ENCODE data around the gene SCT. TPM values are rescaled to one million over a fixed set of nuclear protein-coding genes. Genes with fewer than 3 reads are reported as not detected.

Gene SCT, protein sequence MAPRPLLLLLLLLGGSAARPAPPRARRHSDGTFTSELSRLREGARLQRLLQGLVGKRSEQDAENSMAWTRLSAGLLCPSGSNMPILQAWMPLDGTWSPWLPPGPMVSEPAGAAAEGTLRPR
- total RNA-seq (2022) (not detected in 2 replicates), Bru-seq, nascent RNA (not detected), BruChase-seq, experiment 1, labeled RNA remaining after a 2-hour chase (not detected), BruChase-seq, experiment 2, labeled RNA remaining after a 6-hour chase (not detected)
- long read RNA-seq, result 0 reads

DNA sequence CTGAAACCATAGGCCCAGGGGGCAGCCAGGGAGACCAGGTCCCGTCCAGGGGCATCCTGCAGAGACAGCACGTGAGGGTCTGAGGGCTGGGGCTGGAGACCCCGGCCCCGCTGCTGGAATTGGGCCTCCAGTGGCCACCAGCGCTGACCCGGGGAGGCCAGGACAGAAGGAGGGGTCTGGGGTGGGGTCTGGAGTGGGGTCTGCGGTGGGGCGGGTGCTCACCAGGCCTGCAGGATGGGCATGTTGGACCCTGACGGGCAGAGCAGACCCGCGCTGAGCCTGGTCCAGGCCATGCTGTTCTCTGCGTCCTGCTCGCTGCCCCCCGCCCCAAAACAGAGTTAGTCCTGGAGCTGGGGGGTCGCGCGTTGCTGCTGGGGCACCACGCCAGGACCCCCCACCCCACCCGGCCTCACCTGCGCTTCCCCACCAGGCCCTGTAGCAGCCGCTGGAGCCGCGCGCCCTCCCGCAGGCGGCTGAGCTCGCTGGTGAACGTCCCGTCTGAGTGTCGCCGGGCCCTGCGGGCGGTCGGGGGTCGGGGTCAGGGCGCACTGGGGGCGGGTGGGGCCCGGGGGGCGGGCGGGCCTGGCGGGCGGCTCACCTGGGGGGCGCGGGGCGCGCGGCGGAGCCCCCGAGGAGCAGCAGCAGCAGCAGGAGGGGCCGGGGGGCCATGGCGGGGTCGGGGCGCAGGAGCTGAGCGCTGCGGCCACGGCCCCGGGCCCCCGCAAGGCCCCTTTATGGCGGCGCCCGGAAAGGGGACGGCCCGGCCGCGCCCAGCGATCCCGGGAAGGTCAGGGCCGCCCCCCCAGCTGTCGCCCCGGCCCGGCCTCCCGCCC is at the start of gene SCT:
SCT (minus strand) TSS at position 707 of the 833 bp plus-strand sequence; CDS start at position 669, 38 bp downstream.
- H3K4me1 Mint-ChIP-seq (ENCODE audit: low read depth, unreplicated experiment), result peaks cover 20% of the 10 kb centered on the region
- ChIA-PET POLR2A (no interaction called here), CTCF (no interaction called here)
- intact Hi-C loops (cut with micrococcal nuclease; ENCODE audit: unreplicated experiment), result no loop called here
- peak within 1 kb of the TSS; percentile 54 for H3K4me3 ChIP-seq (ENCODE audit: low read depth, low read length)
- H3K4me3 Mint-ChIP-seq (ENCODE audit: unreplicated experiment), result peak within 1 kb of the TSS; percentile 12
- peaks cover 11% of the 10 kb centered on the region for H3K9me3 Mint-ChIP-seq (ENCODE audit: unreplicated experiment)
- H3K27me3 Mint-ChIP-seq (ENCODE audit: insufficient read depth, unreplicated experiment), result no peaks in the 10 kb centered on the region
- H3K27ac Mint-ChIP-seq (ENCODE audit: unreplicated experiment), result peak within 1 kb of the TSS; percentile 36
- H3K4me1 ChIP-seq, result peaks cover 25% of the 10 kb centered on the region
- BruUV-seq (replicated peaks), result no TSS peak
- H3K36me3 Mint-ChIP-seq (ENCODE audit: insufficient read depth, unreplicated experiment), result peaks cover 40% of the 10 kb centered on the region
- H3K9me3 ChIP-seq, result no peaks in the 10 kb centered on the region
- no peak for TF ChIP-seq CTCF (IDR thresholded peaks at IDR 0.05; ENCODE audit: insufficient read depth in 1 of 2, low read depth in 1 of 2, low read length in 1 of 2, severe bottlenecking in 1 of 2, unreplicated experiment in 1 of 2)
- no peaks in the 10 kb centered on the region for H3K27me3 ChIP-seq (replicated peaks; ENCODE audit: control insufficient read depth, insufficient read depth, low read length)
- H3K36me3 ChIP-seq (ENCODE audit: control insufficient read depth, insufficient read depth, low read length), result no peaks in the 10 kb centered on the region
- DNase-seq, result no peak

DNA sequence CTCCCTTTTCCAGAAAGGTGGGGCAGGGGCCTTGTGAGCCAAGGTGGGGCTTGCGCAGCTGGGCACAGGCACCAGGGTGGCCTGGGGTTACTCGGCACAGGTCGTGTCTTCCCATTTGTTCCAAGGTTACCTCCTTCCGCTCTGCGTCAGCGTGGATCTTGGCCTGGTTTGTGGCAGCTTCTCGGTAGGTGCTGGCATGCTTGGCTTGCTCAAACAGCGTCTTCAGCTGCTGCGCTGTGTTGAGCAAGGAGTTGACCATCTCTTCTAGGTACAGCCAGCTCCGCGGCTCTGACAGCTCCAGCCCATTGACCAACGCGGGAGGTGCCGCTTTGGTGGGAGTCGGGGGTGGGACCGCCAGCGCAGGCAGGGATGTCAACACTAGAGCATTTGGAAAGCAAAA is 47.4 kb upstream of the SCT start:
- POLR2A ChIA-PET, result no interaction called here
- Mint-ChIP-seq H3K27ac (ENCODE audit: unreplicated experiment) (no peak overlapping the region), H3K4me3 (ENCODE audit: unreplicated experiment) (no peak overlapping the region), H3K4me1 (ENCODE audit: low read depth, unreplicated experiment) (no peaks in the 10 kb centered on the region), H3K9me3 (ENCODE audit: unreplicated experiment) (no peaks in the 10 kb centered on the region), H3K36me3 (ENCODE audit: insufficient read depth, unreplicated experiment) (peaks cover 74% of the 10 kb centered on the region), H3K27me3 (ENCODE audit: insufficient read depth, unreplicated experiment) (no peaks in the 10 kb centered on the region)
- no TSS peak for BruUV-seq (replicated peaks)
- Histone ChIP-seq H3K4me3 (ENCODE audit: low read depth, low read length) (no peak overlapping the region), H3K9me3 (no peaks in the 10 kb centered on the region), H3K27me3 (replicated peaks; ENCODE audit: control insufficient read depth, insufficient read depth, low read length) (no peaks in the 10 kb centered on the region), H3K36me3 (ENCODE audit: control insufficient read depth, insufficient read depth, low read length) (peaks cover 5% of the 10 kb centered on the region; the same call in 1 of the 2 replicates), H3K4me1 (no peaks in the 10 kb centered on the region)
- TF ChIP-seq CTCF (IDR thresholded peaks at IDR 0.05; ENCODE audit: insufficient read depth in 1 of 2, low read depth in 1 of 2, low read length in 1 of 2, severe bottlenecking in 1 of 2, unreplicated experiment in 1 of 2), result no peak
- no peak for DNase-seq
- intact Hi-C loops (cut with micrococcal nuclease; ENCODE audit: unreplicated experiment), result no loop called here
- CTCF ChIA-PET, result no interaction called here

DNA sequence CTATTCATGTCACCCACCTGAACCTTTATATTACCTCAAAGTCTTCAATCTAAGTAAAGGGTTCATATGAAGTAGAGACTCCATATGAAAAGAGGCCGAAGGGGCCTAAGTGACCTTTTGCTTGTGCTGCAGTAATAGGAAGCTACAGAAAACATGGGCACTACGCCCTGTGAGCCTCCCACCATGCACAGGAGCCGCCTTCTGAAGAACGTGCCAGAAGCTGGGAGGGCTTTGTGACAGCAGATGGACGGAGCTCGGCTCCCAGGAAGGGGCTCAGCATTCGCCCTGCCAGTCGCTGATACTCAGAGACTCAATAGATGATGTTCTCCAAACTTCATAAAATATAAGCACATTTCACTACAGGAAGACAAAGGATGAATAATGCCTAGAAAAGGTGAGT is 46.9 kb upstream of the SCT start:
- Histone ChIP-seq H3K27me3 (replicated peaks; ENCODE audit: control insufficient read depth, insufficient read depth, low read length) (no peaks in the 10 kb centered on the region), H3K4me1 (no peaks in the 10 kb centered on the region), H3K36me3 (ENCODE audit: control insufficient read depth, insufficient read depth, low read length) (peaks cover 5% of the 10 kb centered on the region; the same call in 1 of the 2 replicates), H3K9me3 (no peaks in the 10 kb centered on the region), H3K4me3 (ENCODE audit: low read depth, low read length) (no peak overlapping the region)
- no TSS peak for BruUV-seq (replicated peaks)
- Mint-ChIP-seq H3K27me3 (ENCODE audit: insufficient read depth, unreplicated experiment) (no peaks in the 10 kb centered on the region), H3K4me1 (ENCODE audit: low read depth, unreplicated experiment) (no peaks in the 10 kb centered on the region), H3K27ac (ENCODE audit: unreplicated experiment) (no peak overlapping the region), H3K36me3 (ENCODE audit: insufficient read depth, unreplicated experiment) (peaks cover 72% of the 10 kb centered on the region), H3K4me3 (ENCODE audit: unreplicated experiment) (no peak overlapping the region), H3K9me3 (ENCODE audit: unreplicated experiment) (no peaks in the 10 kb centered on the region)
- DNase-seq, result no peak
- ChIA-PET CTCF (interaction anchor here (0.6 kb wide), 1 partner anchor 12 kb away, joined by 3 read pairs; no protein-coding TSS in a partner anchor), POLR2A (no interaction called here)
- intact Hi-C loops (cut with micrococcal nuclease; ENCODE audit: unreplicated experiment), result no loop called here
- no peak for TF ChIP-seq CTCF (IDR thresholded peaks at IDR 0.05; ENCODE audit: insufficient read depth in 1 of 2, low read depth in 1 of 2, low read length in 1 of 2, severe bottlenecking in 1 of 2, unreplicated experiment in 1 of 2)
